Ectodermal cell (in vitro differentiated cells): ENCODE results near the gene ASB8.
A peak's percentile ranks its signal among the peaks of the same experiment; 100 is the strongest.

Experiments used
- H3K27ac ChIP-seq: 2 replicates; pipeline ENCODE4 v1.7.0; 2013; ENCODE audit warnings: mild to moderate bottlenecking, low read depth, low read length; ENCODE audit not compliant: insufficient read depth, poor library complexity, severe bottlenecking
- H3K27me3 ChIP-seq: 2 replicates; pipeline ENCODE4 v1.7.0; 2013; ENCODE audit warnings: mild to moderate bottlenecking, low read length; ENCODE audit not compliant: insufficient read depth, control insufficient read depth, poor library complexity, severe bottlenecking
- H3K36me3 ChIP-seq: one replicate; pipeline ENCODE4 v1.7.0; 2013; ENCODE audit warnings: low read length; ENCODE audit not compliant: control insufficient read depth, insufficient read depth
- H3K4me1 ChIP-seq: one replicate; pipeline ENCODE4 v1.7.0; 2013; ENCODE audit warnings: low read length; ENCODE audit not compliant: control insufficient read depth, insufficient read depth
- H3K4me3 ChIP-seq: 2 replicates; pipeline ENCODE4 v1.7.0; 2013; ENCODE audit warnings: low read depth, low read length, control low read depth; ENCODE audit not compliant: insufficient read depth
- H3K9me3 ChIP-seq: 2 replicates; pipeline ENCODE4 v1.7.0; 2013; ENCODE audit warnings: mild to moderate bottlenecking, low read length, moderate library complexity; ENCODE audit not compliant: control insufficient read depth
- WGBS, 2 experiments: methylation state at CpG; one replicate each; pipeline ENCODE4 v1.1.7; 2013; ENCODE audit warnings: missing lambda C conversion rate in 2 of 2; 5-methylcytosine and 5-hydroxymethylcytosine counted together

Gene ASB8

GRCh38 chr12:48183876-48184548 is 26.7 kb upstream of the ASB8 start:
- Histone ChIP-seq H3K4me1 (peaks cover 21% of the 10 kb centered on the region), H3K27me3 (peaks cover 70% of the 10 kb centered on the region), H3K4me3 (peak overlapping the region; percentile 72), H3K9me3 (no peaks in the 10 kb centered on the region), H3K36me3 (no peaks in the 10 kb centered on the region), H3K27ac (no peak overlapping the region)
- WGBS, 2 experiments = 7% methylated on average over 61 of the region's 61 CpGs

DNA sequence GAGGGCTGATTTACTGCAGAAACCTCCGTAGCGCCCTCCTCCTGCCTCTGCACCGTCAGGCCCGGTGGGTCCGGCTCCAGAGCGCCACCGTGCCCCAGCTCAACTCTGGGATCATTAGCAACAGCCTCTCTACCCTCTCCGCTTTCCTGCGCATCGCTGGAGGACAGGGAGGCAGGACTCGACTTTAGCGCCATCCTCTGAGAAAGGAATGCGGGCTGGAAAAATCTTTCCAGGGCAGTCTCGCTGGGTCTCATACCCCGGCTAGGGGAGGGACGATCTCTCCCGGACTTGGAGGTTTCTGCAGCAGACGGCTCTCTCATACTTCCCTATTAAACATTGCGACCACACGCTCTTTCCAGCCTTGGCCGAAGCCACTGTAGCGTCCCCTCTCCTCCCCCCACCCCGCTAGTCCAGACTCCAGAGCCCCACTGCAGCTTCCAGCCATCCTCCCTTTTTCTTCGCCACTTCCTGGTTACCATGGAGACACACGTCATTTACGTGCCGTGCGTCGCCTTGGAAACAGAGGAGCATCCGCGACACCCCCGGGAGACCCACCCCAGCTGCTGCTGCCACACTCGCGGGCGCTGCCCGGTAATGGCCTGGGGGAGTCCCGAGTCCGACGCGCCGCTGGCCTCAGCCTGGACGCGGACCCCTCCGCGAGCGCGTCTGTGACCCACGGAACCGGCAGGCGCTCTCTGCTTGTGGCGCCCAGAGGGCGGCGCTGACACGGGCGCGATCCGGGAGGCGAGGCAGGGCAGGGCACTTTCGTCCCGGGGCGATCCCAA is 26.0 kb upstream of the ASB8 start, which contains the start of gene CCDC184:
CCDC184 (plus strand) TSS at position 554 of the 785 bp plus-strand sequence. CDS start 479 bp downstream, outside the sequence.
- 0 to 1% methylated on average over 61 of the region's 61 CpGs for WGBS, 2 experiments
- H3K27me3 ChIP-seq = peaks cover 70% of the 10 kb centered on the region
- H3K4me3 ChIP-seq = peak within 1 kb of the TSS; percentile 72
- peak within 1 kb of the TSS; percentile 30 for H3K27ac ChIP-seq
- no peaks in the 10 kb centered on the region for H3K36me3 ChIP-seq
- peaks cover 21% of the 10 kb centered on the region for H3K4me1 ChIP-seq
- H3K9me3 ChIP-seq = no peaks in the 10 kb centered on the region

- Histone ChIP-seq H3K27ac (peak overlapping the region; percentile 30), H3K36me3 (no peaks in the 10 kb centered on the region), H3K4me3 (peak overlapping the region; percentile 72), H3K4me1 (peaks cover 23% of the 10 kb centered on the region), H3K27me3 (peaks cover 65% of the 10 kb centered on the region), H3K9me3 (no peaks in the 10 kb centered on the region)
- WGBS, 2 experiments = 19 to 27% methylated on average over 6 to 7 of the region's 7 CpGs
Observed at GRCh38 chr12:48182631-48183030, 25.3 kb upstream of the ASB8 start.

- Histone ChIP-seq H3K4me1 (peaks cover 39% of the 10 kb centered on the region), H3K9me3 (no peaks in the 10 kb centered on the region), H3K36me3 (no peaks in the 10 kb centered on the region), H3K4me3 (no peak overlapping the region), H3K27ac (no peak overlapping the region), H3K27me3 (peaks cover 56% of the 10 kb centered on the region)
- 84 to 89% methylated on average over 2 of the region's 2 CpGs for WGBS, 2 experiments
Observed at GRCh38 chr12:48180857-48181495, 23.7 kb upstream of the ASB8 start.

GRCh38 chr12:48180424-48180823 is 23.1 kb upstream of the ASB8 start:
- no peak overlapping the region for H3K27ac ChIP-seq
- no peaks in the 10 kb centered on the region for H3K9me3 ChIP-seq
- no peak overlapping the region for H3K4me3 ChIP-seq
- no peaks in the 10 kb centered on the region for H3K36me3 ChIP-seq
- peaks cover 39% of the 10 kb centered on the region for H3K4me1 ChIP-seq
- H3K27me3 ChIP-seq = peaks cover 50% of the 10 kb centered on the region
- WGBS, 2 experiments = 71 to 76% methylated on average over 1 of the region's 1 CpG

- H3K27me3 ChIP-seq = peaks cover 40% of the 10 kb centered on the region
- H3K27ac ChIP-seq = no peak overlapping the region
- H3K4me1 ChIP-seq = peaks cover 31% of the 10 kb centered on the region
- no peak overlapping the region for H3K4me3 ChIP-seq
- H3K36me3 ChIP-seq = no peaks in the 10 kb centered on the region
- WGBS, 2 experiments = 73 to 100% methylated on average over 1 of the region's 1 CpG
- H3K9me3 ChIP-seq = no peaks in the 10 kb centered on the region
Observed at GRCh38 chr12:48179466-48179865, 22.2 kb upstream of the ASB8 start.

DNA sequence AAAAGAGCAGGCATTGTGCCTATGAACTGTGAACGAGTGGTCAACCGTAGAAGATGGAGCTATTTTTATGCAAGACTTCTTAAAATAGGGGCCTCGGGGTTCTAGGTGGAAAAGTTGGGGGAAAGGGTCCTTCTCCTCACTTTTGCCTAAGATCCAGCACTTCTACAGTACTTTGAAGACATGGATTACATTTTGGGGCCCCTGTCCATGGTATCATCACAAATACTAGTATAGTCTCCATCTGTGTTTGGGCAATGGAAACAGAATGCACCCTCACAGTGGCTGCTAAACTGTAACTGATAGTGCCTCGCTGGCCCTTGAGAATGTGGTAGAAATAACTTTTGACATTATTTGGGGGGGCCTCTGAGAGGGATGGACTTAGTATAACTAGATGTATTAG is 20.7 kb upstream of the ASB8 start:
- Histone ChIP-seq H3K27ac (no peak overlapping the region), H3K9me3 (no peaks in the 10 kb centered on the region), H3K36me3 (no peaks in the 10 kb centered on the region), H3K4me3 (no peak overlapping the region), H3K27me3 (peaks cover 28% of the 10 kb centered on the region), H3K4me1 (peaks cover 29% of the 10 kb centered on the region)
- WGBS, 2 experiments = 80 to 87% methylated on average over 4 of the region's 4 CpGs

DNA sequence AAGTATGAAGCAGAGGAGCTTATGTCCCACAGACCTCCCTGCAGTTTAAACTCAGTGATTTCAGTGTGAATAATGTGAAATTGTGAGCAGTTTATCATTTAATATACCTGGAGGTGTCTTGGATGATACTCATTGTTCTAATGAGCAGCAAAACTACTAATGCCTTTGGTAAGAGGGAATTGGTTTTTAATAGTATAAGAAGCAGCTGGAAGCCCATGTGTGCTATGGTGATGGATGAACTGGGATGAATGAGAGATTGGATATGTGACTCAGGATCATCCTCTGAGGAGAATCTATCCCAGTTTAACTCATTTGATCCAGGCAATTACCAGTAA is 19.1 kb upstream of the ASB8 start:
- Histone ChIP-seq H3K9me3 (no peaks in the 10 kb centered on the region), H3K4me3 (no peak overlapping the region), H3K27me3 (peaks cover 16% of the 10 kb centered on the region), H3K27ac (no peak overlapping the region), H3K36me3 (no peaks in the 10 kb centered on the region), H3K4me1 (peaks cover 24% of the 10 kb centered on the region)

DNA sequence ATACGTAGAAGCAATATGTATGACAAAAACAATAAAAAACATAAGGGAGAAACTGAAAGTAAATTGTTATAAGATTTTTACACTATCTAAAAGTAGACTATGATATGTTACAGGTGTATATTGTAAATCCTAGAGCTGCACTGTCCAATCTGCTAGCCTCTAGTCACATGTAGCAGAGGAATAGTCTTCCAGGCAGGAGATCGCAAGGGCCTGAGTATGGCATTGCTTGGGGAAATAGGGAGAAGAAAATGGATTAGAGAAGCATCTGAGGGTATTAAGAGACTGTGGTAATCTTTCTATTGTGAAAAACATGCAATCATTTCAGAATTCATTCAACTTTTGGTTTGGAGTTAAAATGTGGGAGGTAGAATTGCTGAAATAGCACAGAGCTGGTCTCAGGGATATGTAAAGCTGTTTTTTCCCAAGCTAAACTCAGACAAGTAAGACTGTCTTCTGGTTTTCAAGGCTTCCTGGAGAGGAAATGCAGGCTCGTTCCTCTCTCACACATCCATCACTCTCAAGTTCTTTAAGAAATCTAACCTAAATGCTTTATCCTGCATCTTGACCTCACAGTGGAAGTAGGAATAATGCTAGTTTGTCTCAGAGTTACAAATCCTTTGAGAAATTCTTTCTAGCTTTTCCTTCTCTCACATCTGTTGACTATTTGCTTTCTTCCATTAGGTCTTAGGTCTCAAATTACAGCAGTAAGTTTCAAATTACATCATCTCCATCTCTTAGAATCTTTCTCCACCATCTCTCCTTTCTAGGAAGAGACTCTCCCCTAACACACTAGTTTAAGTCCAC is 18.5 kb upstream of the ASB8 start:
- Histone ChIP-seq H3K9me3 (no peaks in the 10 kb centered on the region), H3K27ac (no peak overlapping the region), H3K4me1 (peaks cover 24% of the 10 kb centered on the region), H3K4me3 (no peak overlapping the region), H3K36me3 (no peaks in the 10 kb centered on the region), H3K27me3 (peaks cover 10% of the 10 kb centered on the region)
- WGBS, 2 experiments = 52 to 69% methylated on average over 2 to 3 of the region's 3 CpGs
